Adrenal gland (tissue), 12 donors: ENCODE measurements around the gene ADM2. TPM values are rescaled to one million over a fixed set of nuclear protein-coding genes. Genes with fewer than 3 reads are reported as not detected.
A peak's percentile ranks its signal among the peaks of the same experiment; 100 is the strongest.

Source experiments
- DNase-seq, 7 donors: peaks; one replicate each; pipeline ENCODE4 v3.0.0-alpha.2; 2019 to 2020
- H3K27ac ChIP-seq, 5 donors: fragments of 200-600 bp; sonication (generic) in 4 of 5; 1 replicate in 3 of 5; 2 replicates in 2 of 5; pipeline versions ENCODE4 v1.5.1 to v1.8.0; 2016 to 2020; ENCODE audit warnings: mild to moderate bottlenecking in 1 of 5
- H3K27me3 ChIP-seq: fragments of 200-600 bp; 2 replicates; pipeline ENCODE4 v1.8.0; 2021
- H3K36me3 ChIP-seq, 2 donors: fragments of 200-600 bp; replicated peaks in 1 of 2; 1 replicate in 1 of 2; 2 replicates in 1 of 2; pipeline versions ENCODE4 v1.5.1 to v1.8.0; 2018 to 2022
- H3K4me1 ChIP-seq, 2 donors: fragments of 200-600 bp; replicated peaks in 1 of 2; 1 replicate in 1 of 2; 2 replicates in 1 of 2; pipeline versions ENCODE4 v1.5.1 to v1.8.0; 2018 to 2021
- H3K4me3 ChIP-seq, 4 donors: fragments of 200-600 bp; sonication (generic) in 3 of 4; one replicate each; pipeline ENCODE4 v1.5.1; 2016 to 2018
- H3K9me3 ChIP-seq, 3 donors: fragments of 200-600 bp; sonication (generic) in 1 of 3; replicated peaks in 1 of 3; 1 replicate in 2 of 3; 2 replicates in 1 of 3; pipeline versions ENCODE4 v1.5.1 to v1.8.0; 2016 to 2021
- CTCF ChIP-seq, 6 experiments: fragments of 450-650 bp in 4 of 6; fragments of 200-600 bp in 2 of 6; sonication (generic) in 1 of 6; IDR thresholded peaks; 1 replicate in 5 of 6; 2 replicates in 1 of 6; pipeline versions ENCODE4 v1.5.1 to v1.8.0; 2016 to 2021; ENCODE audit warnings: antibody characterized with exemption in 6 of 6, mild to moderate bottlenecking in 2 of 6, moderate library complexity in 1 of 6
- POLR2A ChIP-seq, 2 donors: fragments of 450-650 bp; IDR thresholded peaks; one replicate each; pipeline ENCODE4 v1.6.1; 2017; ENCODE audit warnings: antibody characterized with exemption in 2 of 2, mild to moderate bottlenecking in 2 of 2, moderate library complexity in 1 of 2
- WGBS, 4 donors: extraction: QIAGEN DNeasy Blood & Tissue Kit in 2 of 4; methylation state at CpG; one replicate each; pipeline versions ENCODE4 v1.1.5 to v1.1.7; 2013 to 2017; 5-methylcytosine and 5-hydroxymethylcytosine counted together
- intact Hi-C, 2 donors: fragments of 100-400 bp; cut with DNase I; formaldehyde crosslinking; loops; one replicate each; pipeline versions ENCODE4 v1.14.1 to v1.15.0; 2022 to 2023
- polyA plus RNA-seq, 3 donors: library from polyadenylated mRNA; stranded (reverse); fragments of 200-250 nt in 2 of 3; fragments of 350-450 nt in 1 of 3; fragmentation: Illumina TruSeq in 1 of 3; extraction: RNeasy Lipid Tissue Mini Kit (QIAGEN cat#74804) in 1 of 3; gene quantifications; one replicate each; pipeline ENCODE4 v1.2.3, GENCODE V29; 2013 to 2014
- total RNA-seq, 9 donors: library from RNA; depleted of rRNA in 4 of 9; stranded (reverse); fragments of >200 nt in 4 of 9; fragments of 120-200 nt in 1 of 9; fragmentation: NEBNext Ultra II Directional in 1 of 9; extraction: Animal tissue kit (Norgen Biotek cat#: 25700) in 1 of 9; gene quantifications; one replicate each; pipeline versions ENCODE4 v1.1.0 to v1.2.4, GENCODE V29; 2013 to 2023
- donor health status: healthy with polysubstance abuse.
- donor health status: Bipolar disorder and iron deficiency.
- donor health status: DM: yes; HTN: yes; CAD: no.
- donor health status: DM: no; HTN: no; CAD: no.
- donor health status: DM: no; HTN: no; CAD: no.
- donor health status: DM: yes; HTN: yes; CAD: no.

Gene ADM2
- total and polyA plus RNA-seq, 12 donors = 0.07 to 0.54 (median 0.25) TPM; not detected in 5

DNA sequence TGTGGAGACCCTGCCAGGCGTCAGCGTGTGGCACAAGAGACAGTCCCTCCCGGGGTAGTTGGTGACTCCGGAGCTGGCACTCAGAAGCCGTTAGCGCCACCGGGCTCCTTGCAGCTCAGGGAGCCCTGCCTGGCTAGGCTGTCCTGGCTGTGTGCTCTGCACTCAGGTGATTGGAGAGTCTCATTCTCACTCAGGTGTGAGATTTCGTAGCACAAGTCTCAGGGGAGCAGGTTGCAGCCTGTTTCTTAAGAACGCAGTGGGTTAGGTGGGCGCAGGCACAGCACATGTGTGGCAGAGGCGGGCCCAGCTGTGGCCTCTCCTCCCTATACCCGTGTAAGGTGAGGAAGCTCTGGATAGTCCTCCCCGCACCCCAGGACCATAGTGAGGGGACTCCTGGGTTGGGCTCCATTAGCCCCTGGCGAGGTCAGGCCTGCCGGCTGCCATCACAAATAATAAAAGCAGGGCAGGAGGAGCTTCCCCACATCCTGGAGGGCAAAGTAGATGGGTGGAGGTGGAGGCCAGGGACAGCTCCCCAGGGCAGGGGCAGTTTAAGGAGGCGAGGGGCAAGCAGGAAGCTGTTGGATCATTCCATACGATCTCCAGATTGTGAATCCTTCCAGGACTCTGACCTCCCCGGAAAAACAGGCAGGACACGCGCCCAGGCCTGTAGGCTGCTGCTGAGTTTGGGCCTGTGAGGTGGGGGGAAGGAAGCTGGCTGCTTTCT lies 45.9 kb upstream of the ADM2 start:
- no peak for TF ChIP-seq POLR2A (IDR thresholded peaks at IDR 0.05)
- no peak for TF ChIP-seq CTCF (IDR thresholded peaks at IDR 0.05)
- no peak overlapping the region for H3K27ac ChIP-seq
- DNase-seq = peak in 1 of 7 donors; percentile 14
- no peaks in the 10 kb centered on the region for H3K27me3 ChIP-seq
- no peak overlapping the region for H3K4me3 ChIP-seq
- peaks cover 0 to 83% of the 10 kb centered on the region in 2 donors for H3K36me3 ChIP-seq
- no peaks in the 10 kb centered on the region for H3K9me3 ChIP-seq
- H3K4me1 ChIP-seq = no peaks in the 10 kb centered on the region
- WGBS, 4 donors = 90 to 95% (median 92%) methylated on average over 10 to 20 of the region's 20 CpGs
- intact Hi-C loops = no loop called here

- Histone ChIP-seq H3K36me3 (peaks cover 0 to 83% of the 10 kb centered on the region in 2 donors), H3K27ac (no peak overlapping the region), H3K9me3 (no peaks in the 10 kb centered on the region), H3K4me3 (no peak overlapping the region), H3K4me1 (no peaks in the 10 kb centered on the region), H3K27me3 (no peaks in the 10 kb centered on the region)
- intact Hi-C loops = no loop called here
- WGBS, 4 donors = 89 to 92% (median 91%) methylated on average over 17 to 37 of the region's 37 CpGs
- peak in 1 of 7 donors; percentile 13 for DNase-seq
- TF ChIP-seq CTCF (IDR thresholded peaks at IDR 0.05) (no peak), POLR2A (IDR thresholded peaks at IDR 0.05) (no peak)
These were observed 45.1 kb upstream of the ADM2 start for GRCh38 chr22:50436015-50436830.

GRCh38 chr22:50436841-50437341 lies 44.5 kb upstream of the ADM2 start:
- DNase-seq = no peak
- 95 to 97% (median 96%) methylated on average over 16 to 25 of the region's 25 CpGs for WGBS, 4 donors
- Histone ChIP-seq H3K27me3 (no peaks in the 10 kb centered on the region), H3K9me3 (no peaks in the 10 kb centered on the region), H3K27ac (no peak overlapping the region), H3K4me3 (no peak overlapping the region), H3K4me1 (no peaks in the 10 kb centered on the region), H3K36me3 (peaks cover 0 to 81% of the 10 kb centered on the region in 2 donors)
- no peak for TF ChIP-seq POLR2A (IDR thresholded peaks at IDR 0.05)
- no peak for TF ChIP-seq CTCF (IDR thresholded peaks at IDR 0.05)
- intact Hi-C loops = no loop called here
